ENCODE data around the gene AFG1L. TPM values are rescaled to one million over a fixed set of nuclear protein-coding genes. Genes with fewer than 3 reads are reported as not detected.

AFG1L gene
- total RNA-seq, 1 donor from 2014 or later: 3.7 TPM

DNA sequence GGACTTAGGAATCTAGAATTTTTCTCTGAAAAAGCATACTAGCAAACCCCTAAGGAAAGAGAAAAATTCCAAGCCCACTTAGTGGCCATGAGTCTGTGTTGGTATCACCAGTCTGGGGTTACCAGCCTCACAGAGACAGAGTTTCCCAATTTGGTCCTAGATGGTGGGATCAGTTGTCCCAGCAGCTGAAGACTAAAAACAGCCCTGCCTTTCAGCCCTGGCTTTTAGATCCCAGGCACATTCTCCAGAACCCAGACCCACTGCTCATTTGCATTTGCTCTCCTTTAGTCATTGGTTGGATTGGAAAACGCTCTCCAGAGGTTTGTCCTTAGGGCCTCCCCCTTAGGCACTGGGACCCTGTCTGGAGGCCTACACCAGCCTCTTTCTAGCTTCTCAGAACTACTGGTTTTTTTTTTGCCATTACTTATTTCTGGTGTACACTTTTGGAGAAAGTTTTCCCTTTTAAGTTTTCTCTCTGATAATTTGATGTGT is 226.8 kb downstream of the AFG1L start:
- Histone ChIP-seq H3K4me3 (no peak overlapping the region), H3K27me3 (no peaks in the 10 kb centered on the region), H3K4me1 (no peaks in the 10 kb centered on the region), H3K27ac (no peak overlapping the region), H3K9me3 (no peaks in the 10 kb centered on the region), H3K36me3 (no peaks in the 10 kb centered on the region)
- DNase-seq (ENCODE audit: extremely low spot score in 2 of 2): no peak
- intact Hi-C loops (cut with DNase I): loop anchor here (10.0 kb wide), 1 partner anchor 407 kb away; no protein-coding TSS in a partner anchor
- no peak for TF ChIP-seq POLR2A (IDR thresholded peaks at IDR 0.05)
- TF ChIP-seq, protein P1, sequence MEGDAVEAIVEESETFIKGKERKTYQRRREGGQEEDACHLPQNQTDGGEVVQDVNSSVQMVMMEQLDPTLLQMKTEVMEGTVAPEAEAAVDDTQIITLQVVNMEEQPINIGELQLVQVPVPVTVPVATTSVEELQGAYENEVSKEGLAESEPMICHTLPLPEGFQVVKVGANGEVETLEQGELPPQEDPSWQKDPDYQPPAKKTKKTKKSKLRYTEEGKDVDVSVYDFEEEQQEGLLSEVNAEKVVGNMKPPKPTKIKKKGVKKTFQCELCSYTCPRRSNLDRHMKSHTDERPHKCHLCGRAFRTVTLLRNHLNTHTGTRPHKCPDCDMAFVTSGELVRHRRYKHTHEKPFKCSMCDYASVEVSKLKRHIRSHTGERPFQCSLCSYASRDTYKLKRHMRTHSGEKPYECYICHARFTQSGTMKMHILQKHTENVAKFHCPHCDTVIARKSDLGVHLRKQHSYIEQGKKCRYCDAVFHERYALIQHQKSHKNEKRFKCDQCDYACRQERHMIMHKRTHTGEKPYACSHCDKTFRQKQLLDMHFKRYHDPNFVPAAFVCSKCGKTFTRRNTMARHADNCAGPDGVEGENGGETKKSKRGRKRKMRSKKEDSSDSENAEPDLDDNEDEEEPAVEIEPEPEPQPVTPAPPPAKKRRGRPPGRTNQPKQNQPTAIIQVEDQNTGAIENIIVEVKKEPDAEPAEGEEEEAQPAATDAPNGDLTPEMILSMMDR (IDR thresholded peaks at IDR 0.05): no peak
- no peak for TF ChIP-seq POLR2AphosphoS5 (IDR thresholded peaks at IDR 0.05; ENCODE audit: insufficient read depth in 1 of 2, low read depth in 1 of 2)

DNA sequence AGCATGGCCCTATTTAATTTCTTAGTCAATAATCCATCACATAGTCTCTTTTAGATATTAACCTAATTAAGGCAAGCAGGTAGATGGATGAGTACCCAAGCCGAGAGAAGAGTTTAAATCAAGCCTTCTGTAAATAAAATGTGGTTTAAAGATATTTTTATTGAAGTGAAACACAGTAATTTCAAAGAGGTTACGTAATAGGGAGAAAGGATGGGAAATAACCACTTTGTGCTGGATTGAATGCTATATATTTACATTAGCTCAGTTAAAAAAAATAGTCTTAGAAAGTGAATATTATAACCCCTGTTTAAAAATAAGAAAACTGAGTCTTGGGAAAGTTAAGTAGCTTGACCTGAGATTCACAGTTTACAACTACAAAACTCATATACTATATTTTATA is 228.8 kb downstream of the AFG1L start:
- H3K36me3 ChIP-seq: no peaks in the 10 kb centered on the region
- no peaks in the 10 kb centered on the region for H3K9me3 ChIP-seq
- no peak for DNase-seq (ENCODE audit: extremely low spot score in 2 of 2)
- intact Hi-C loops (cut with DNase I): loop anchor here (10.0 kb wide), 1 partner anchor 409 kb away; no protein-coding TSS in a partner anchor
- TF ChIP-seq, protein P1 (IDR thresholded peaks at IDR 0.05): no peak
- TF ChIP-seq POLR2A (IDR thresholded peaks at IDR 0.05): no peak
- TF ChIP-seq POLR2AphosphoS5 (IDR thresholded peaks at IDR 0.05; ENCODE audit: insufficient read depth in 1 of 2, low read depth in 1 of 2): no peak
- H3K4me3 ChIP-seq: no peak overlapping the region
- no peaks in the 10 kb centered on the region for H3K4me1 ChIP-seq
- H3K27ac ChIP-seq: no peak overlapping the region
- H3K27me3 ChIP-seq: no peaks in the 10 kb centered on the region

DNA sequence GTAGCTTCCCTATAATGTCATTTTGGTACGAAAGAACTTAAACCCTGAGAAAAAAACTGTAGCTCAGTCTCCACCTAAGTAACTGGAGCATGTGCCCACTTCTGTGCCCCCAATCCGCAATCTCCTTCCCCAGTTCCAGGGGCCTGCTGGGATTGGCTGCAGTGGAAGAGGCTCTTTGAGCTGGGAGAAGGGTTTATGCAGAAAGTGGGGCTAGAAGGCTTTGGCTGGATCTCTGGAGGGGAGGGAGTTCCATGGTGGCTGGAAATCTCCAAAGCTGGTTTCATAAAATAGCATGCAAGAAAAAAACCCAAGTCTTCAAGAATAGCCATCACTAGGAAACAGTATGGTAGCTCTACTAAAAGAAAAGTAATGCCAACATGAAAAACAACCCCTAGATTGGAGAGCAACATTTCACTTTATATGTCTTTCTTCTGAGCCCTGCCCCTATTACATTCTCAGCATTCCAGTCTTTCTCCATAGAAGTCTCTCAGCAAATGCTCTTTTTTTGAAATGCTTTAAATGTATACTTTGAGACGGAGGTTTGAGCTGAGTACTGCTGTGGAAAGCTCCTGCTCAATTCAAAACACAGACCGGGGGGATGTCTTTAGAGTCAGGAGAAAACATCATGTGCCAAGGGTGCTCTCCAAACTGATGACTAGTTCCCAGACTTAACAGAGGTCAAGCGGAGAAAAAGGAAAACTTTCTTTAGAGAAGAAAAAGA is 229.8 kb downstream of the AFG1L start:
- Histone ChIP-seq H3K4me1 (no peaks in the 10 kb centered on the region), H3K36me3 (no peaks in the 10 kb centered on the region), H3K4me3 (no peak overlapping the region), H3K27ac (no peak overlapping the region), H3K27me3 (no peaks in the 10 kb centered on the region), H3K9me3 (no peaks in the 10 kb centered on the region)
- no peak for TF ChIP-seq POLR2A (IDR thresholded peaks at IDR 0.05)
- TF ChIP-seq, protein P1 (IDR thresholded peaks at IDR 0.05): no peak
- TF ChIP-seq POLR2AphosphoS5 (IDR thresholded peaks at IDR 0.05; ENCODE audit: insufficient read depth in 1 of 2, low read depth in 1 of 2): no peak
- intact Hi-C loops (cut with DNase I): loop anchor here (10.0 kb wide), 1 partner anchor 410 kb away; no protein-coding TSS in a partner anchor
- DNase-seq (ENCODE audit: extremely low spot score in 2 of 2): no peak

GRCh38 chr6:108526739-108527174 is 231.9 kb downstream of the AFG1L start:
- H3K27me3 ChIP-seq: no peaks in the 10 kb centered on the region
- no peak for DNase-seq (ENCODE audit: extremely low spot score in 2 of 2)
- H3K4me1 ChIP-seq: no peaks in the 10 kb centered on the region
- H3K9me3 ChIP-seq: no peaks in the 10 kb centered on the region
- intact Hi-C loops (cut with DNase I): loop anchor here (10.0 kb wide), 1 partner anchor 412 kb away; no protein-coding TSS in a partner anchor
- H3K27ac ChIP-seq: no peak overlapping the region
- H3K36me3 ChIP-seq: no peaks in the 10 kb centered on the region
- TF ChIP-seq, protein P1 (IDR thresholded peaks at IDR 0.05): peak; percentile 20 to 62 (median 59)
- TF ChIP-seq POLR2AphosphoS5 (IDR thresholded peaks at IDR 0.05; ENCODE audit: insufficient read depth in 1 of 2, low read depth in 1 of 2): no peak
- TF ChIP-seq POLR2A (IDR thresholded peaks at IDR 0.05): no peak
- no peak overlapping the region for H3K4me3 ChIP-seq

DNA sequence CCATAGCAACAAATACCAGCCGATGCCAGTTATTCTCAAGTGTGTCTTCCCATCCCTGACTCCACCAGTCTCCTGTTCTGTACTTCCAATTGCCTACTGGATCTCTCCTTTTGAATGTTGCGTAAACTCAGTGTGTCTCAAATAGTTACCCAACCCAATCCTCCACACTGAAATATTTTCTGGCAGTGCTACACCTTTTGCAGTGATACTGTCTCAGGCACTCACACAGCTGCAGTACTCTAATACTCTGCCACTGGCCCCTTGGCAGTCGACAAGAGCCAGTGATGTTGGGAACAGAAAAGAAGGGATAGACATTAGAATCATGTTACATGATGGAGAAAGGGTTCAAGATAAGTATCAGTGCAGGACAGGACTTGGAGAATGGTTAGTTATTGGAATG is 234.0 kb downstream of the AFG1L start:
- TF ChIP-seq POLR2AphosphoS5 (IDR thresholded peaks at IDR 0.05; ENCODE audit: insufficient read depth in 1 of 2, low read depth in 1 of 2) (no peak), POLR2A (IDR thresholded peaks at IDR 0.05) (no peak)
- TF ChIP-seq, protein P1 (IDR thresholded peaks at IDR 0.05): no peak
- H3K4me1 ChIP-seq: no peaks in the 10 kb centered on the region
- no peak overlapping the region for H3K27ac ChIP-seq
- no peaks in the 10 kb centered on the region for H3K36me3 ChIP-seq
- H3K27me3 ChIP-seq: no peaks in the 10 kb centered on the region
- H3K4me3 ChIP-seq: no peak overlapping the region
- no peak for DNase-seq (ENCODE audit: extremely low spot score in 2 of 2)
- intact Hi-C loops (cut with DNase I): loop anchor here (10.0 kb wide), 1 partner anchor 414 kb away; no protein-coding TSS in a partner anchor
- H3K9me3 ChIP-seq: no peaks in the 10 kb centered on the region
